ENCODE measurements around the gene PPFIBP2.

PPFIBP2 gene

GRCh38 chr11:7621090-7621489 is 107.3 kb downstream of the PPFIBP2 start:
- no peak for DNase-seq

DNA sequence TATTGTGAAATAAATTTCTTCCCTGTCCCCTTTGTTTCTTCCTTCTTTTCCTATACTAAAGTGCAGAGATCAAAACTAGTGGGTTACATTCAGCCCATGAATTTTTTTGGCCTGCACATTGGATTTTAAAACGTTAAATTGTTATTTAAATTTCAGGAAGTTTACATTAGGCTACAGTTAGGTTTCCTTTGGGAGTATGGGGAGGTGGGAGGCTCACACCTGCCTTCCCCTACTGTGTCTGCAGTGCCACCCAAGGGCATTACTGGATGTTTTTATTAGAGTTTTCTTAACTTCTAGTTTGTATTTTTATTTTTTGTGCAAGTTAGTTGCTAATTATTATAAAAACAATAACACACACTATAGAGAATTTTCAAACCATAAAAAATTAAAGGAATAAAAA is 107.8 kb downstream of the PPFIBP2 start:
- no peak for DNase-seq

DNA sequence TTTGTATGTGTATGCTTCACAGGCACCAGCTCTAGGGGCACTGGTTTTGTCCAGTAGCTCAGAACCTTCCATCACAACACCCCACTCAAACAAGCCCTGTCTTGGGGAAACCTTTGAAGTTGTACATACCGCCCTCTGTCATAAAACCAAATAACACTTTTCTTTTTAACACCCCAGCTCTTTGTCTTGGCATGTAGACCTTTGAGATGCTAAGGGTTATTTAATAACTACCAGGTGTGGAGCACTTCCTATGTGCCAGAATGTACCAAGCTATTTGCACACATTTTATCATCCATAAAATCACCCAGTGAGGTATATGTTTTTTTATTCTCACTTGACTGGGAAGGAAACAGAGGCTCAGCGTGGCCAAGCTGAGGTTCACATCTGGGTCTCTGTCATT is 108.9 kb downstream of the PPFIBP2 start:
- DNase-seq = no peak

- no peak for DNase-seq
Measured at GRCh38 chr11:7628660-7629059, 114.9 kb downstream of the PPFIBP2 start.

DNA sequence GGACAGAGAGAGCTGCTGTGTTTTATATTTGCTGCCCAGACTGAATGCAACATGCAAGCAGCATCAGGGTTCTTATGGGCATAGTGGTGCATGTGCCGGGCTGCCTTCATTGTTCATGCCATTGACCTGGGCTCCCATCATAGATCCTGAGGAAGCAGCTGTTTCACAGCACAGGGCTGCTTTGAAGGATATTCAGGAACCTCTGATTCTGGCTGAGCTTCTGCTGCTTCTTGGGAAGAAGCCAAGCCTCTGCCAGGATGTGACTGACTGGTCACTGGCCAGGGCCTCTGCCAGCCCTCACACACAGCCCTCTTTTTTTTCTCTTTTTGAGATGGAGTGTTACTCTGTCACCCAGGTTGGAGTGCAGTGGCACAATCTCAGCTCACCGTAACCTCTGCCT is 116.2 kb downstream of the PPFIBP2 start:
- peak in 35 of 56 donors; percentile 9 to 74 (median 36) for DNase-seq

DNA sequence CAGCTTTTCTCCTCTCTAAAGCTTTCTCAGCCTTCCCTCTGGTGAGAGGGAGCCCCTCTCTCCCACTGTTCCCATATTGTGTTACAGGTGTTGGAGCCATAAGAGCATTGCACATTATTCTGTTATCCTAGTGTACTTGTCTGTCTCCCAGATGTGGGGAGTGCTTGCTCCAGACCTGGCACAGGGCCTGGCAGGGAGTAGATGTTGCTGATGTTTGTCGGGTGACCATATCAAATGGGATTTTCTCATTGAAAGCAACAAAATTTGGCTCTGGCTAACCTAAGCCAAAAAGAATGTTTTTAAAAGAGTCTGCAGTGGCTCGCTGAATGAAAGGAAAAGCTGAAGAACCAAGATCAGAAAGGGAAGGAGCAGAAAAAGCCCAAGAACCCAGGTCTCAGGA is 118.4 kb downstream of the PPFIBP2 start:
- DNase-seq = no peak

- DNase-seq = peak in 52 of 56 donors; percentile 16 to 87 (median 63)
Measured at GRCh38 chr11:7635137-7635536, 121.3 kb downstream of the PPFIBP2 start.

DNA sequence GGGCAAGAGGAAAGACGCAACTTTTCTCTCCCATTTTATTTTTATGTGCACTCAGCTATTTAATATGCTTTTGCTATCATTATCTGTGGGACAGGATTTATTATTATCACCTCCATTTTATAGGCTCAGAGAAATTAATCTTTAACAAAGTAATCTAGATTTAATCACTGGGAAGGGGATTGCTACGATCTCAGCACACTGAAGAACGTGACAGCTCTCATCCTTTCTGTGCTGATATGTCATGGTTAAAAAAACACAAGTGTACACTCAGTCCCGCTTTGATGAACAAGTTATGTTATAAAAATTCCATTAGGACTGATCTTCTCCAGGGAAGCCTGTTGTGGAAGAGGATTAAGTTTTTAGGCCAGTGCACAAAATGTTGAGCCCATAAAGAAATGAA is 121.9 kb downstream of the PPFIBP2 start:
- no peak for DNase-seq

DNA sequence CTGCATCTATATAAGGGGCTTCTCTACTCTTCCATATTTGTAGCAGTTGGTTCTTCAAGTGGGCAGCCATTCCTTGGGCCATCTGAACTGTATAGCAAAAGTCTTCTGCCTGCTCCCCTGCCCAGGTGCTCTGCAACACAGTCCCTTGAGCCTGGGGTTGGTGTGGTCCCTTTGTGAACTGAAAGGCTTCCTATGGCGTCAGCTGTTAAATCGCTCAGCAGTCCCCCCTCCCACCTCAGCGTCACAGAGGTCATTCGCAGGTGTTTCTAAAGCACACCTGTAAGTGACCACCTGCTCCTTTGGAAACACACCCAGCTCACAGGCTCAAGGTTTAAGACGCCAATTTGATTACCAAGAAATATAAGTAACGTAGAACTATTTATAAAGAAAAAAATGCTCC is 122.6 kb downstream of the PPFIBP2 start:
- DNase-seq = no peak

GRCh38 chr11:7637447-7638157 is 123.8 kb downstream of the PPFIBP2 start:
- DNase-seq = no peak

- DNase-seq = peak in 1 of 56 donors; percentile 7
Measured at GRCh38 chr11:7638710-7639642, 125.2 kb downstream of the PPFIBP2 start.

GRCh38 chr11:7639643-7640025 is 125.8 kb downstream of the PPFIBP2 start:
- no peak for DNase-seq

DNA sequence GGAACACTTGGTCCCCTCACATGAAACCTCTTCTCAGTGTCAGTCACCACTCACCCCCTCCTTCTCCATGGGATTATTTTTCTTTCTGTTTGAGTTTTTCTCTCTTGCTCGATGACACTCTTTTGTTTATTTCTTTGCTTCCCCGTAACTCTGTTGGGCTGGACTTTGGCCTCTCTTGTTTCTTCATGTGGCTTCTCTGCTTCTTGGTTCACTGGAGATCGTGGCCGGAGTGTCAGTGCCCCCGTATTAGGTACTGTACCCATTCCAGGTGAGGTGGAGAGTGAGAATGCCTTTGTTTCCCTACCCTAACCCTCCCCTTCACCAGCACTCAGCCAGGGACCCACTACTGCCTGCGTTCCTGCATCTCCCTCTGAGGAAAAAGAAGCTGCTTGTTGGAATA is 127.0 kb downstream of the PPFIBP2 start:
- no peak for DNase-seq

DNA sequence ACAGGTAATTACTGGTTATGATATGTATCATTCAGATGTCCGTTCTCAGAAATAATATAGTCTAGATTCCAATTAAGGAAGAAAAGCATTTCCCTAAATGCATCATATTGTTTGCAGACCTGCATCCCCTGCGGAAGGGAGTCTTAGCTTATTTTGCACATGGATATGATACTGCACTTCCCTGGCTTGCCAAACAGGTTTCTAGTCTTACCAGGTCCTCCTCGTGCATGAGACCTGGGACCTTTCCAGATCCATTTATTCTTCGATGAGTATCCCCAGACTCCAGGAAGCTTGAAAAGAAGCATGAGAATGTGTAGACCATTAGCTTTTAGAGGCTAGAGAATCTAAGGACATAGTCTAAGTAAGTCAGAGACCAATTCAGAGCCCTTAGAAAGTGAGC is 128.9 kb downstream of the PPFIBP2 start:
- no peak for DNase-seq

DNA sequence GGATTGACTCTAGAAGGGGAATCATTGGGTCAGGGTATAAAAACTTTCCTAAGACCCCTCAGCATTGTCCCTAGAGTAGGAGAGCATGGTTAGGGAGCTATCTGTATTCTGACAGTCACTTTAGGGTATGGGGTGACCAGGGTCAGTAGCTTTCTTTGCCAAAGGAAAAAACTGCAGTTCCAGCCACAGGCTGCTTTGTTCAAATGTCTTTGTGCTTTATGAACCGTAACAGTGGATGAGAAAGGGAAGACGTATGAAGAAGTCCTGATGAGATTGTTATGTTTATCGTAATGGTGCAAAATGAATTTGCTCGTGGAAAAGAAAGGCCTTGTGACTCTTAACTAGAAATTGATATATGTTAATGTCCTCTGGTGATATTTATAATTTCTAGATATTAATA is 129.5 kb downstream of the PPFIBP2 start:
- DNase-seq = no peak

- no peak for DNase-seq
Measured at GRCh38 chr11:7645206-7645605, 131.4 kb downstream of the PPFIBP2 start.

- DNase-seq = no peak
Measured at GRCh38 chr11:7646866-7647265, 133.1 kb downstream of the PPFIBP2 start.

GRCh38 chr11:7648264-7648663 is 134.5 kb downstream of the PPFIBP2 start:
- no peak for DNase-seq

DNA sequence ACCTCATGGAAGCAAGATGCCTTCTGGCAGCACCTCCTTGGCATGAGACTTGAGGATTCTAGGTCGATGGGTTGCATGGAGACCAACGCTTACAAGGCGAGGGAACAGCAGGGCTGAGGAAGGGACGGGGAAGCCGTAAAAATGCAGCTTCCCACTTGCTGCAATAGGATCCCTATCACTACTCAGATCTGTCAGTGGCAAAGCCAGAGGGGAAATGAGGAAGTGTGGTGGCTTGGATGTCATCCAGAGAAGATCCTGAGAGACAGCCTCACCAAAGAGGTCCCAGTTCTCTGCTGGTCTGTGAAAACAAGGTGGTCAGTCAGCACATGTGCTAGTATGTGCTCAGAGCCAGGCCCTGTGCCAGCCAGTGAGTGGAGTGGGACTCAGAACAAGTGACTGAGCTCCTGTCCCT is 137.3 kb downstream of the PPFIBP2 start:
- DNase-seq = peak in 22 of 56 donors; percentile 25 to 66 (median 50)

DNA sequence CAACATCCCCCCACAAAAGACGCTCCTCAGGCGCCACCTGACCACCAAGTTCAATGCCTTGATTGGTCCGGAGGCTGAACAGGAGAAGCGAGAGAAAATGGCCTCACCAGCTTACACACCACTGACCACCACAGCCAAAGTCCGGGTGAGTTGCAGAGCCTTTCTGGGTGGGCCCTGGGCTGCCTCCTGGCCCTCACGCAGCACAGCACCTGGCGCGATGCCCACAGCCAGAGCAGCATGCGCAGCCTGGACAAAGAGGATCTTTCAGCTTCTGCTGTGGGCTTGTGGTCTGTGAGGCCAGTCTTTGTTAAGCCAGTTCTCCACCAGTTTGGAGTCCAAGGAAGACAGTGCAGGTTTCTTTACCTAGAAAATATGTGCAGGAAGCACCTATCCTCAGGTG is 137.9 kb downstream of the PPFIBP2 start:
- DNase-seq = peak in 53 of 56 donors; percentile 28 to 85 (median 72)

DNA sequence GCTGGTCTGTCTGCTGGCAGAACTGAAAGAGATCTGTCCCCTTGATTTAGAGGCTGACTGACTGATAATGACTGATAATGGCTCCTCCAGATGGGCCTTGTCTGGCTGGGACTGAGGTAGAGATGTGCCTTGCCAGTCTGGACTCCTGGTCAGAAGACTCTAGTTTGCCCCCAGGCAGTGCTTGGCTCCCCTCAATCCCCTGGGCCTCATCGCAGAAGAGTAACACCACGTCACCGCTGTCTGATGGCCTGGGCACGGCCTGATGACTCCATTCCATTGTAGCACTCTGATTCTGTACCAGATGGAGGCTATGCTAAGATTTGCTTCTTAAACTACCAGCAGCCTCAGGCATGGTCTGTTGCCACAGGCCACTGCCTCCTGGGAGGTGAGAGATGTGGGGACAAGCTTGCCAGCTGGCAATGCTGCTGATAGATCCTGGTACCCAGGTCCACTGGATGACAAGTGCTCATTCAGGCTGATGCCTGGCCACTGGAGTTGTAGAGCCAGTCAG is 140.5 kb downstream of the PPFIBP2 start:
- peak in 1 of 56 donors; percentile 38 for DNase-seq
